GM18519 (cell line): ENCODE measurements around the gene HCN2.
"Not testable (repeated sequence)": the region's sequence is repeated elsewhere in the genome, so short reads cannot be mapped to it uniquely, and the experiment has no call there.

Source experiments
- ATAC-seq: cut with Tn5 transposase; IDR thresholded peaks from one replicate; pipeline ENCODE4 v1.9.1; 2021; ENCODE audit warnings: mild to moderate bottlenecking, moderate library complexity; ENCODE audit not compliant: unreplicated experiment, low FRiP score

Gene HCN2

GRCh38 chr19:617551-618246 is 28.0 kb downstream of the HCN2 start:
- ATAC-seq: no peak

GRCh38 chr19:618247-618619 is 28.6 kb downstream of the HCN2 start:
- ATAC-seq: no peak

GRCh38 chr19:618674-619285 is 29.1 kb downstream of the HCN2 start:
- ATAC-seq: no peak

- no peak for ATAC-seq
Measured at GRCh38 chr19:619286-620002, 29.8 kb downstream of the HCN2 start.

- ATAC-seq: no peak
Measured at GRCh38 chr19:620166-620862, 30.6 kb downstream of the HCN2 start.

- ATAC-seq: not testable (repeated sequence)
Measured at GRCh38 chr19:621191-621590, 31.5 kb downstream of the HCN2 start.

GRCh38 chr19:621819-622218 is 32.1 kb downstream of the HCN2 start:
- ATAC-seq: no peak

- ATAC-seq: no peak
Measured at GRCh38 chr19:622666-623065, 33.0 kb downstream of the HCN2 start.

GRCh38 chr19:623175-623916 is 33.7 kb downstream of the HCN2 start:
- ATAC-seq: no peak

GRCh38 chr19:623974-624373 is 34.3 kb downstream of the HCN2 start:
- ATAC-seq: no peak

GRCh38 chr19:624433-625109 is 34.9 kb downstream of the HCN2 start:
- ATAC-seq: no peak

GRCh38 chr19:625257-625656 is 35.6 kb downstream of the HCN2 start:
- no peak for ATAC-seq

- ATAC-seq: not testable (repeated sequence)
Measured at GRCh38 chr19:626566-626965, 36.9 kb downstream of the HCN2 start.

- no peak for ATAC-seq
Measured at GRCh38 chr19:628168-628567, 38.5 kb downstream of the HCN2 start.

- not testable (repeated sequence) for ATAC-seq
Measured at GRCh38 chr19:629515-629914, 39.8 kb downstream of the HCN2 start.

- no peak for ATAC-seq
Measured at GRCh38 chr19:629961-630714, 40.5 kb downstream of the HCN2 start.

- ATAC-seq: no peak
Measured at GRCh38 chr19:632579-633067, 42.9 kb downstream of the HCN2 start.

- ATAC-seq: peak; percentile 73
Measured at GRCh38 chr19:633068-633785, 43.5 kb downstream of the HCN2 start, which contains the start of gene POLRMT. Gene POLRMT, minus strand, starts transcription at chr19:633537. Its CDS starts 25 bp downstream, at chr19:633512.
